B cell (primary cell): ENCODE measurements around the gene EDARADD. TPM values are rescaled to one million over a fixed set of nuclear protein-coding genes. Genes with fewer than 3 reads are reported as not detected.

ENCODE experiments used
- ATAC-seq: fragments of 200-7000 bp; cut with Tn5 transposase; one replicate; pipeline ENCODE4 v1.10.0; 2021; ENCODE audit warnings: low read depth, mild to moderate bottlenecking, moderate number of reproducible peaks, moderate library complexity
- CTCF ChIA-PET: fragments of 350-600 bp; sonication (Branson Sonifier 250); formaldehyde crosslinking; loops from one replicate; lab custom pipeline; 2021; ENCODE audit warnings: antibody characterized with exemption, inconsistent platforms; lab: Charles Lee
- POLR2A ChIA-PET: fragments of 350-600 bp; sonication (Branson Sonifier 250); formaldehyde crosslinking; loops from one replicate; lab custom pipeline; 2021; ENCODE audit warnings: antibody characterized with exemption; lab: Charles Lee
- DNase-seq: peaks from one replicate; pipeline ENCODE4 v3.0.0; 2013
- H2AFZ ChIP-seq: 2 replicates; pipeline ENCODE4 v1.6.1; 2012; ENCODE audit warnings: mild to moderate bottlenecking, low read depth, low read length; ENCODE audit not compliant: insufficient read depth, poor library complexity, severe bottlenecking
- H3K27ac ChIP-seq, 2 donors: 1 replicate in 1 of 2; 2 replicates in 1 of 2; pipeline ENCODE4 v1.5.1; 2012 to 2013; ENCODE audit warnings: low read length in 2 of 2, mild to moderate bottlenecking in 2 of 2, moderate library complexity in 1 of 2
- H3K27me3 ChIP-seq, 4 experiments: fragments of 200-600 bp in 1 of 4; sonication (generic) in 1 of 4; replicated peaks in 1 of 4; 1 replicate in 2 of 4; 2 replicates in 2 of 4; pipeline versions ENCODE4 v1.6.1 to v1.7.0; 2013 to 2016; ENCODE audit warnings: low read length in 3 of 4, mild to moderate bottlenecking in 2 of 4, mixed read lengths in 1 of 4, moderate library complexity in 1 of 4; ENCODE audit not compliant: insufficient read depth in 4 of 4, control insufficient read depth in 3 of 4; ENCODE audit errors: control extremely low read depth in 1 of 4
- H3K36me3 ChIP-seq, 2 experiments: replicated peaks in 1 of 2; 1 replicate in 1 of 2; 2 replicates in 1 of 2; pipeline versions ENCODE4 v1.6.1 to v1.7.1; 2013; ENCODE audit warnings: low read length in 1 of 2; ENCODE audit not compliant: insufficient read depth in 2 of 2, control insufficient read depth in 1 of 2; ENCODE audit errors: control extremely low read depth in 1 of 2, extremely low read depth in 1 of 2
- H3K4me1 ChIP-seq, 2 donors: fragments of 200-600 bp in 1 of 2; sonication (generic) in 1 of 2; 1 replicate in 1 of 2; 2 replicates in 1 of 2; pipeline versions ENCODE4 v1.5.1 to v1.6.1; 2013 to 2017; ENCODE audit warnings: low read length in 2 of 2; ENCODE audit not compliant: control insufficient read depth in 2 of 2, insufficient read depth in 2 of 2
- H3K4me2 ChIP-seq: replicated peaks from 2 replicates; pipeline ENCODE3; 2012; ENCODE audit warnings: mild to moderate bottlenecking, low read depth, low read length; ENCODE audit not compliant: poor library complexity, severe bottlenecking
- H3K4me3 ChIP-seq, 5 experiments: fragments of 200-600 bp in 1 of 5; sonication (generic) in 1 of 5; 1 replicate in 3 of 5; 2 replicates in 2 of 5; pipeline versions ENCODE4 v1.5.1 to v1.7.0; 2011 to 2016; ENCODE audit warnings: low read length in 4 of 5, mild to moderate bottlenecking in 4 of 5, low read depth in 2 of 5, control low read depth in 1 of 5, moderate library complexity in 1 of 5; ENCODE audit not compliant: insufficient read depth in 1 of 5; ENCODE audit errors: control extremely low read depth in 1 of 5, extremely low read depth in 1 of 5
- H3K79me2 ChIP-seq: fragments of 200-600 bp; sonication (generic); one replicate; pipeline ENCODE4 v1.6.0; 2016; ENCODE audit warnings: low read length; ENCODE audit not compliant: control insufficient read depth, insufficient read depth
- H3K9ac ChIP-seq: fragments of 200-600 bp; sonication (generic); 2 replicates; pipeline ENCODE4 v1.6.1; 2017; ENCODE audit warnings: mild to moderate bottlenecking, low read length, moderate library complexity
- H3K9me3 ChIP-seq, 3 donors: one replicate each; pipeline versions ENCODE4 v1.6.1 to v1.7.1; 2013; ENCODE audit warnings: low read length in 2 of 3; ENCODE audit not compliant: control insufficient read depth in 2 of 3, insufficient read depth in 1 of 3; ENCODE audit errors: control extremely low read depth in 1 of 3
- H4K20me1 ChIP-seq: 2 replicates; pipeline ENCODE4 v1.6.0; 2012; ENCODE audit warnings: mild to moderate bottlenecking, low read length; ENCODE audit not compliant: insufficient read depth, control insufficient read depth, poor library complexity, severe bottlenecking
- H3K27ac Mint-ChIP-seq: one replicate; pipeline ENCODE4 v1.8.0; 2021; ENCODE audit warnings: mixed read lengths
- H3K27me3 Mint-ChIP-seq: one replicate; pipeline ENCODE4 v1.8.0; 2021; ENCODE audit warnings: mixed read lengths
- H3K4me1 Mint-ChIP-seq: one replicate; pipeline ENCODE4 v1.8.0; 2021; ENCODE audit warnings: mixed read lengths
- H3K4me3 Mint-ChIP-seq: one replicate; pipeline ENCODE4 v1.8.0; 2021; ENCODE audit warnings: mixed read lengths
- H3K9me3 Mint-ChIP-seq: one replicate; pipeline ENCODE4 v1.8.0; 2022; ENCODE audit warnings: mixed read lengths; ENCODE audit not compliant: insufficient read depth
- CTCF ChIP-seq: fragments of 200-600 bp; IDR thresholded peaks from one replicate; pipeline ENCODE4 v1.8.0; 2022; ENCODE audit warnings: antibody characterized with exemption, mild to moderate bottlenecking
- EZH2 ChIP-seq: IDR thresholded peaks from 2 replicates; pipeline ENCODE4 v1.6.1; 2012; ENCODE audit warnings: borderline replicate concordance, low read depth, mild to moderate bottlenecking, moderate library complexity, low read length; ENCODE audit not compliant: insufficient read depth, poor library complexity, severe bottlenecking
- WGBS: methylation state at CpG from one replicate; pipeline ENCODE4 v1.1.5; 2013; ENCODE audit warnings: missing lambda C conversion rate; ENCODE audit not compliant: insufficient coverage; 5-methylcytosine and 5-hydroxymethylcytosine counted together
- intact Hi-C: fragments of 100-400 bp; cut with micrococcal nuclease; formaldehyde crosslinking; loops from one replicate; pipeline ENCODE4 v1.10.0; 2022
- polyA plus RNA-seq: library from polyadenylated mRNA; depleted of rRNA; stranded (reverse); fragments of >200 nt; gene quantifications from 2 replicates; pipeline ENCODE4 v1.2.3, GENCODE V29; 2012
- total RNA-seq, 2 donors: library from RNA; stranded (reverse); fragments of 120-200 nt in 1 of 2; gene quantifications; 1 replicate in 1 of 2; 2 replicates in 1 of 2; pipeline versions ENCODE4 v1.2.3 to v1.2.4, GENCODE V29; 2013 to 2022

The EDARADD gene
- total and polyA plus RNA-seq, 2 donors (not counting 1 experiment from before 2014, with no cell fraction given): 0.15 TPM; not detected in 1

GRCh38 chr1:236370420-236370819 is 23.7 kb upstream of the EDARADD start:
- Histone ChIP-seq H3K36me3 (no peaks in the 10 kb centered on the region), H2AFZ (no peak overlapping the region), H4K20me1 (no peaks in the 10 kb centered on the region), H3K79me2 (no peaks in the 10 kb centered on the region), H3K27me3 (no peaks in the 10 kb centered on the region), H3K9me3 (no peaks in the 10 kb centered on the region), H3K4me2 (no peak overlapping the region), H3K4me3 (no peak overlapping the region), H3K4me1 (no peaks in the 10 kb centered on the region), H3K9ac (no peak overlapping the region), H3K27ac (no peak overlapping the region)
- CTCF ChIA-PET: no interaction called here
- DNase-seq: no peak
- TF ChIP-seq CTCF (no peak), EZH2 (no peak)
- POLR2A ChIA-PET: no interaction called here
- intact Hi-C loops: no loop called here
- H3K9me3 Mint-ChIP-seq: no peaks in the 10 kb centered on the region
- peaks cover 19% of the 10 kb centered on the region for H3K27me3 Mint-ChIP-seq
- H3K4me3 Mint-ChIP-seq: no peak overlapping the region
- H3K27ac Mint-ChIP-seq: no peak overlapping the region
- no peak for ATAC-seq
- WGBS: 60% methylated on average over 1 of the region's 1 CpG
- no peaks in the 10 kb centered on the region for H3K4me1 Mint-ChIP-seq

- ATAC-seq: no peak
- intact Hi-C loops: no loop called here
- no peaks in the 10 kb centered on the region for H3K79me2 ChIP-seq
- no peak overlapping the region for H2AFZ ChIP-seq
- H3K4me1 ChIP-seq: no peaks in the 10 kb centered on the region
- DNase-seq: no peak
- no peak overlapping the region for H3K4me3 Mint-ChIP-seq
- no peak overlapping the region for H3K4me2 ChIP-seq
- H3K27me3 Mint-ChIP-seq: peaks cover 14% of the 10 kb centered on the region
- H3K9me3 Mint-ChIP-seq: no peaks in the 10 kb centered on the region
- no peaks in the 10 kb centered on the region for H3K4me1 Mint-ChIP-seq
- no peaks in the 10 kb centered on the region for H3K27me3 ChIP-seq
- H3K27ac ChIP-seq: no peak overlapping the region
- WGBS: no CpG with 5 or more reads among the region's 1 CpG
- H3K27ac Mint-ChIP-seq: no peak overlapping the region
- H3K9me3 ChIP-seq: no peaks in the 10 kb centered on the region
- H3K9ac ChIP-seq: no peak overlapping the region
- H3K36me3 ChIP-seq: no peaks in the 10 kb centered on the region
- H4K20me1 ChIP-seq: no peaks in the 10 kb centered on the region
- H3K4me3 ChIP-seq: no peak overlapping the region
- no peak for TF ChIP-seq CTCF
- no peak for TF ChIP-seq EZH2
- ChIA-PET POLR2A (no interaction called here), CTCF (interaction anchor here (0.7 kb wide), 1 partner anchor 266 kb away, joined by 3 read pairs; no protein-coding TSS in a partner anchor)
Observed at GRCh38 chr1:236371083-236371482, 23.0 kb upstream of the EDARADD start.
